HepG2 (cell line): ENCODE data around the gene ZNF316. TPM values are rescaled to one million over a fixed set of nuclear protein-coding genes. Genes with fewer than 3 reads are reported as not detected.

Source experiments
- ATAC-seq: fragments of 200-7000 bp; cut with Tn5 transposase; 3 replicates; pipeline ENCODE4 v1.9.1; 2020; ENCODE audit warnings: mild to moderate bottlenecking, moderate library complexity
- BruUV-seq: library from RNA; stranded (reverse); fragments of 400-500 nt; replicated peaks from 2 replicates; lab custom pipeline; 2021; lab: Mats Ljungman, UMichigan
- CTCF ChIA-PET: fragments of 300-600 bp; formaldehyde crosslinking; extraction: SDS; loops from one replicate; lab custom pipeline; 2021; ENCODE audit warnings: low total read pairs, inconsistent platforms, low intra/inter-chr PET ratio; lab: Yijun Ruan, JAX
- POLR2A ChIA-PET: fragments of 350-600 bp; sonication (Branson Sonifier 250); formaldehyde crosslinking; loops from one replicate; lab custom pipeline; 2020; ENCODE audit warnings: antibody characterized with exemption, inconsistent platforms; lab: Yijun Ruan, JAX
- DNase-seq: peaks from one replicate; pipeline ENCODE4 v3.0.0-alpha.2; 2015; ENCODE audit warnings: low spot score
- FAIRE-seq: peaks from 3 replicates; lab custom pipeline; 2011; peaks lifted over from hg19 to GRCh38; lab: Jason Lieb, UNC
- H2AFZ ChIP-seq: one replicate; pipeline ENCODE4 v1.6.1; 2011; ENCODE audit warnings: low read length, inconsistent platforms
- H3K27ac ChIP-seq: fragments of 300-600 bp; 3 replicates; pipeline ENCODE4 v1.8.0; 2011; ENCODE audit warnings: mixed run types, mild to moderate bottlenecking, mixed read lengths, low read length, inconsistent platforms; ENCODE audit not compliant: insufficient read depth; ENCODE audit errors: extremely low read length
- H3K27me3 ChIP-seq, 2 experiments: fragments of 200-600 bp in 1 of 2; 2 replicates in 1 of 2; 3 replicates in 1 of 2; pipeline versions ENCODE4 v1.6.0 to v1.8.0; 2011; ENCODE audit warnings: low read length in 2 of 2, mild to moderate bottlenecking in 2 of 2, moderate library complexity in 2 of 2, inconsistent platforms in 1 of 2; ENCODE audit not compliant: insufficient read depth in 2 of 2, control insufficient read depth in 1 of 2
- H3K36me3 ChIP-seq, 2 experiments: fragments of 200-600 bp in 1 of 2; replicated peaks in 1 of 2; 2 replicates in 1 of 2; 3 replicates in 1 of 2; pipeline versions ENCODE4 v1.5.1 to v1.8.0; 2011; ENCODE audit warnings: low read length in 2 of 2, inconsistent platforms in 1 of 2; ENCODE audit not compliant: insufficient read depth in 2 of 2, control insufficient read depth in 1 of 2
- H3K4me1 ChIP-seq: 2 replicates; pipeline ENCODE4 v1.5.1; 2012; ENCODE audit warnings: low read length, inconsistent platforms; ENCODE audit not compliant: insufficient read depth
- H3K4me2 ChIP-seq: 2 replicates; pipeline ENCODE4 v1.6.0; 2011; ENCODE audit warnings: low read depth, low read length, inconsistent platforms
- H3K4me3 ChIP-seq, 3 experiments: fragments of 200-600 bp in 1 of 3; sonication (generic), shearing (Covaris generic) in 1 of 3; replicated peaks in 1 of 3; 2 replicates each; pipeline ENCODE4 v1.5.1; 2011 to 2016; ENCODE audit warnings: low read length in 3 of 3, inconsistent platforms in 2 of 3, low read depth in 2 of 3, mild to moderate bottlenecking in 2 of 3, control low read depth in 1 of 3, mixed read lengths in 1 of 3; ENCODE audit not compliant: insufficient read depth in 1 of 3
- H3K79me2 ChIP-seq: one replicate; pipeline ENCODE4 v1.6.1; 2011; ENCODE audit warnings: low read length, inconsistent platforms; ENCODE audit not compliant: insufficient read depth
- H3K9ac ChIP-seq: 2 replicates; pipeline ENCODE4 v1.6.0; 2011; ENCODE audit warnings: mild to moderate bottlenecking, low read depth, low read length, inconsistent platforms; ENCODE audit not compliant: insufficient read depth
- H3K9me3 ChIP-seq: 2 replicates; pipeline ENCODE4 v1.5.1; 2012; ENCODE audit warnings: mild to moderate bottlenecking, low read length
- H4K20me1 ChIP-seq: 2 replicates; pipeline ENCODE4 v1.6.0; 2011; ENCODE audit warnings: inconsistent platforms, mild to moderate bottlenecking, low read length, moderate library complexity; ENCODE audit not compliant: insufficient read depth
- ATRX ChIP-seq: sonication (generic); formaldehyde crosslinking; IDR thresholded peaks from 2 replicates; pipeline ENCODE4 v1.4.0; 2020; ENCODE audit warnings: missing genetic modification reagents, borderline replicate concordance
- CCAR2 ChIP-seq: fragments of 200-400 bp; formaldehyde crosslinking; optimal IDR thresholded peaks from 2 replicates; pipeline ENCODE3; 2018; ENCODE audit warnings: low read depth, mild to moderate bottlenecking, low read length, moderate library complexity
- GATAD1 ChIP-seq: IDR thresholded peaks from 2 replicates; pipeline ENCODE4 v1.6.1; 2016; ENCODE audit warnings: missing genetic modification reagents, missing compliant biosample characterization
- HHEX ChIP-seq: IDR thresholded peaks from 2 replicates; pipeline ENCODE4 v1.6.1; 2016; ENCODE audit warnings: control low read depth
- MYNN ChIP-seq: sonication (generic); formaldehyde crosslinking; IDR thresholded peaks from 2 replicates; pipeline ENCODE4 v1.4.0; 2020; ENCODE audit warnings: mild to moderate bottlenecking, low read depth, missing genetic modification reagents
- RFX3 ChIP-seq: IDR thresholded peaks from 2 replicates; pipeline ENCODE4 v1.6.1; 2016; ENCODE audit warnings: missing biosample characterization, missing genetic modification reagents
- ZMAT3 ChIP-seq: sonication (generic); formaldehyde crosslinking; conservative IDR thresholded peaks from 2 replicates; pipeline ENCODE4 v1.7.0; 2021; ENCODE audit warnings: missing genetic modification reagents
- ZNF564 ChIP-seq: sonication (generic); formaldehyde crosslinking; IDR thresholded peaks from 2 replicates; pipeline ENCODE4 v1.8.1; 2023; ENCODE audit warnings: mild to moderate bottlenecking, missing genetic modification reagents
- WGBS: methylation state at CpG from one replicate; pipeline ENCODE4 v1.1.6; 2017; ENCODE audit warnings: low lambda C conversion rate; 5-methylcytosine and 5-hydroxymethylcytosine counted together
- in situ Hi-C: cut with HindIII; loops from 2 replicates; pipeline ENCODE4 v1.10.0; 2017; ENCODE audit warnings: low pct_unique_long_range_greater_than_20kb; ENCODE audit not compliant: extremely low pct_ligation_motif_present
- intact Hi-C: fragments of 100-400 bp; cut with micrococcal nuclease; formaldehyde crosslinking; loops from one replicate; pipeline ENCODE4 v1.10.0; 2022; ENCODE audit not compliant: unreplicated experiment
- polyA plus RNA-seq, 8 experiments: library from polyadenylated mRNA; depleted of rRNA in 3 of 8; stranded (reverse) in 7 of 8; unstranded in 1 of 8; fragments of >200 nt; fragmentation: Illumina TruSeq in 4 of 8; extraction: Trizol in 4 of 8; gene quantifications; 2 replicates each; pipeline versions ENCODE4 v1.2.1 to v1.2.3, GENCODE V29; 2011 to 2016; ENCODE audit warnings: low read depth in 4 of 8, missing spikeins in 1 of 8, mixed read lengths in 1 of 8; ENCODE audit not compliant: insufficient read depth in 1 of 8
- total RNA-seq, 5 experiments: library from RNA; depleted of rRNA; stranded (reverse); fragments of >200 nt; fragmentation: Illumina TruSeq; extraction: Trizol; gene quantifications; 2 replicates each; pipeline ENCODE4 v1.2.3, GENCODE V29; 2016; ENCODE audit warnings: low read depth in 1 of 5
- TF ChIP-seq, protein P1 (sequence below): sonication (generic); formaldehyde crosslinking; IDR thresholded peaks from 2 replicates; pipeline ENCODE4 v1.8.0; 2023; ENCODE audit warnings: mild to moderate bottlenecking, missing genetic modification reagents
- TF ChIP-seq, protein P2 (sequence below): sonication (generic); formaldehyde crosslinking; IDR thresholded peaks from one replicate; pipeline ENCODE4 v1.5.1; 2020; ENCODE audit warnings: mild to moderate bottlenecking, missing genetic modification reagents; ENCODE audit errors: not compliant biosample characterization
- TF ChIP-seq, protein P3 (sequence below): sonication (generic); formaldehyde crosslinking; IDR thresholded peaks from 2 replicates; pipeline ENCODE4 v1.4.0; 2020; ENCODE audit warnings: missing genetic modification reagents, mild to moderate bottlenecking, borderline replicate concordance
- TF ChIP-seq, protein P4 (sequence below): sonication (generic); formaldehyde crosslinking; IDR thresholded peaks from 2 replicates; pipeline ENCODE4 v1.5.1; 2020; ENCODE audit warnings: mild to moderate bottlenecking, missing genetic modification reagents, borderline replicate concordance

The ZNF316 gene
- total and polyA plus RNA-seq, 2 of the 13 experiments (the other 11 are each of a cell fraction or from before 2014, with no cell fraction given): 4.3 to 9.9 TPM

DNA sequence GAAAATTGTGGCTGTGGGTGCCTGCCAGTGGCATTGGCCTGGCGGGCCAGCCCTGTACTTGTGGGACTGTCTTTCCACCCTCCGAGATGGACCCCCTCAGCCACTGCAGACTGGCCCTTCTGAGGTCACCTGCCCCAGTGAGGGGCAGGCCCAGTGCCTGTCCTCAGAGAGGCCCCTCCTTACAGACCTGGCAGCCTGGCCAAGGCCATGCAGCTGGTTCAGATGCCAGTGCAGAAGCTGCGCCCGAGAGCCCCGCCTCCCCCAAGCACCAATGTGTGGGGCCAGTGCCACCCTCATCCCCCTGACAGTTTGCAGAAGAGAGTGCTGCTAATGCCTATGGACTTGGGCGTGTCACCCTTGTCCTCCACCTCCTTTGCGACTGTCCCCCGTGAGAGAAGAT is 10.0 kb downstream of the ZNF316 start:
- H3K27me3 ChIP-seq: no peaks in the 10 kb centered on the region
- ChIA-PET POLR2A (no interaction called here), CTCF (no interaction called here)
- H3K9me3 ChIP-seq: no peaks in the 10 kb centered on the region
- H3K79me2 ChIP-seq: no peaks in the 10 kb centered on the region
- no peaks in the 10 kb centered on the region for H3K4me1 ChIP-seq
- BruUV-seq: no TSS peak
- H3K27ac ChIP-seq: no peak overlapping the region
- FAIRE-seq (no peak), DNase-seq (no peak), ATAC-seq (no peak)
- H3K36me3 ChIP-seq: peaks cover 17 to 45% of the 10 kb centered on the region in 2 experiments; a peak in 4 of 5 replicates
- no peaks in the 10 kb centered on the region for H4K20me1 ChIP-seq
- H2AFZ ChIP-seq: no peak overlapping the region
- H3K9ac ChIP-seq: no peak overlapping the region
- intact Hi-C loops (no loop called here), in situ Hi-C loops (no loop called here)
- WGBS: 93% methylated on average over 3 of the region's 8 CpGs
- H3K4me2 ChIP-seq: no peak overlapping the region
- H3K4me3 ChIP-seq: no peak overlapping the region
- TF ChIP-seq CCAR2 (no peak), ATRX (CRISPR knock-in tag) (no peak), HHEX (no peak), MYNN (no peak), ZMAT3 (no peak), RFX3 (CRISPR knock-in tag) (no peak), GATAD1 (CRISPR knock-in tag) (no peak), ZNF564 (CRISPR knock-in tag) (no peak)
- TF ChIP-seq, protein P1, sequence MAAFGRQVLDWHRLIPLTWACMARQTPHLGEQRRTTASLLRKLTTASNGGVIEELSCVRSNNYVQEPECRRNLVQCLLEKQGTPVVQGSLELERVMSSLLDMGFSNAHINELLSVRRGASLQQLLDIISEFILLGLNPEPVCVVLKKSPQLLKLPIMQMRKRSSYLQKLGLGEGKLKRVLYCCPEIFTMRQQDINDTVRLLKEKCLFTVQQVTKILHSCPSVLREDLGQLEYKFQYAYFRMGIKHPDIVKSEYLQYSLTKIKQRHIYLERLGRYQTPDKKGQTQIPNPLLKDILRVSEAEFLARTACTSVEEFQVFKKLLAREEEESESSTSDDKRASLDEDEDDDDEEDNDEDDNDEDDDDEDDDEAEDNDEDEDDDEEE (CRISPR knock-in tag): no peak
- TF ChIP-seq, protein P2, sequence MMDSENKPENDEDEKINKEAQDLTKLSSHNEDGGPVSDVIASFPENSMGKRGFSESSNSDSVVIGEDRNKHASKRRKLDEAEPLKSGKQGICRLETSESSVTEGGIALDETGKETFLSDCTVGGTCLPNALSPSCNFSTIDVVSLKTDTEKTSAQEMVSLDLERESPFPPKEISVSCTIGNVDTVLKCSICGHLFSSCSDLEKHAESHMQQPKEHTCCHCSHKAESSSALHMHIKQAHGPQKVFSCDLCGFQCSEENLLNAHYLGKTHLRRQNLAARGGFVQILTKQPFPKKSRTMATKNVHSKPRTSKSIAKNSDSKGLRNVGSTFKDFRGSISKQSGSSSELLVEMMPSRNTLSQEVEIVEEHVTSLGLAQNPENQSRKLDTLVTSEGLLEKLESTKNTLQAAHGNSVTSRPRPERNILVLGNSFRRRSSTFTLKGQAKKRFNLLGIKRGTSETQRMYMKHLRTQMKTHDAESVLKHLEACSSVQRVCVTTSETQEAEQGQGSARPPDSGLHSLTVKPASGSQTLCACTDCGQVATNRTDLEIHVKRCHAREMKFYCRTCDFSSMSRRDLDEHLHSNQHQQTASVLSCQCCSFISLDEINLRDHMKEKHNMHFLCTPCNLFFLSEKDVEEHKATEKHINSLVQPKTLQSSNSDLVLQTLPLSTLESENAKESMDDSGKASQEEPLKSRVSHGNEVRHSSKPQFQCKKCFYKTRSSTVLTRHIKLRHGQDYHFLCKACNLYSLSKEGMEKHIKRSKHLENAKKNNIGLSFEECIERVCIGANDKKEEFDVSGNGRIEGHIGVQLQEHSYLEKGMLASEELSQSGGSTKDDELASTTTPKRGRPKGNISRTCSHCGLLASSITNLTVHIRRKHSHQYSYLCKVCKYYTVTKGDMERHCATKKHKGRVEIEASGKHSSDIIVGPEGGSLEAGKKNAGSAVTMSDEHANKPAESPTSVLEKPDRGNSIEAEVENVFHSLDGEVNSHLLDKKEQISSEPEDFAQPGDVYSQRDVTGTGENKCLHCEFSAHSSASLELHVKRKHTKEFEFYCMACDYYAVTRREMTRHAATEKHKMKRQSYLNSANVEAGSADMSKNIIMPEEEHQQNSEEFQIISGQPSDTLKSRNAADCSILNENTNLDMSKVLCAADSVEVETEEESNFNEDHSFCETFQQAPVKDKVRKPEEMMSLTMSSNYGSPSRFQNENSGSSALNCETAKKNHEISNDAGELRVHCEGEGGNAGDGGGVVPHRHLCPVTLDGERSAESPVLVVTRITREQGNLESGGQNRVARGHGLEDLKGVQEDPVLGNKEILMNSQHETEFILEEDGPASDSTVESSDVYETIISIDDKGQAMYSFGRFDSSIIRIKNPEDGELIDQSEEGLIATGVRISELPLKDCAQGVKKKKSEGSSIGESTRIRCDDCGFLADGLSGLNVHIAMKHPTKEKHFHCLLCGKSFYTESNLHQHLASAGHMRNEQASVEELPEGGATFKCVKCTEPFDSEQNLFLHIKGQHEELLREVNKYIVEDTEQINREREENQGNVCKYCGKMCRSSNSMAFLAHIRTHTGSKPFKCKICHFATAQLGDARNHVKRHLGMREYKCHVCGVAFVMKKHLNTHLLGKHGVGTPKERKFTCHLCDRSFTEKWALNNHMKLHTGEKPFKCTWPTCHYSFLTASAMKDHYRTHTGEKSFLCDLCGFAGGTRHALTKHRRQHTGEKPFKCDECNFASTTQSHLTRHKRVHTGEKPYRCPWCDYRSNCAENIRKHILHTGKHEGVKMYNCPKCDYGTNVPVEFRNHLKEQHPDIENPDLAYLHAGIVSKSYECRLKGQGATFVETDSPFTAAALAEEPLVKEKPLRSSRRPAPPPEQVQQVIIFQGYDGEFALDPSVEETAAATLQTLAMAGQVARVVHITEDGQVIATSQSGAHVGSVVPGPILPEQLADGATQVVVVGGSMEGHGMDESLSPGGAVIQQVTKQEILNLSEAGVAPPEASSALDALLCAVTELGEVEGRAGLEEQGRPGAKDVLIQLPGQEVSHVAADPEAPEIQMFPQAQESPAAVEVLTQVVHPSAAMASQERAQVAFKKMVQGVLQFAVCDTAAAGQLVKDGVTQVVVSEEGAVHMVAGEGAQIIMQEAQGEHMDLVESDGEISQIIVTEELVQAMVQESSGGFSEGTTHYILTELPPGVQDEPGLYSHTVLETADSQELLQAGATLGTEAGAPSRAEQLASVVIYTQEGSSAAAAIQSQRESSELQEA (CRISPR knock-in tag): no peak
- TF ChIP-seq, protein P3, sequence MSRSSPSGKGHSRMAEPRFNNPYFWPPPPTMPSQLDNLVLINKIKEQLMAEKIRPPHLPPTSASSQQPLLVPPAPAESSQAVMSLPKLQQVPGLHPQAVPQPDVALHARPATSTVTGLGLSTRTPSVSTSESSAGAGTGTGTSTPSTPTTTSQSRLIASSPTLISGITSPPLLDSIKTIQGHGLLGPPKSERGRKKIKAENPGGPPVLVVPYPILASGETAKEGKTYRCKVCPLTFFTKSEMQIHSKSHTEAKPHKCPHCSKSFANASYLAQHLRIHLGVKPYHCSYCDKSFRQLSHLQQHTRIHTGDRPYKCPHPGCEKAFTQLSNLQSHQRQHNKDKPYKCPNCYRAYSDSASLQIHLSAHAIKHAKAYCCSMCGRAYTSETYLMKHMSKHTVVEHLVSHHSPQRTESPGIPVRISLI (CRISPR knock-in tag): no peak
- TF ChIP-seq, protein P4, sequence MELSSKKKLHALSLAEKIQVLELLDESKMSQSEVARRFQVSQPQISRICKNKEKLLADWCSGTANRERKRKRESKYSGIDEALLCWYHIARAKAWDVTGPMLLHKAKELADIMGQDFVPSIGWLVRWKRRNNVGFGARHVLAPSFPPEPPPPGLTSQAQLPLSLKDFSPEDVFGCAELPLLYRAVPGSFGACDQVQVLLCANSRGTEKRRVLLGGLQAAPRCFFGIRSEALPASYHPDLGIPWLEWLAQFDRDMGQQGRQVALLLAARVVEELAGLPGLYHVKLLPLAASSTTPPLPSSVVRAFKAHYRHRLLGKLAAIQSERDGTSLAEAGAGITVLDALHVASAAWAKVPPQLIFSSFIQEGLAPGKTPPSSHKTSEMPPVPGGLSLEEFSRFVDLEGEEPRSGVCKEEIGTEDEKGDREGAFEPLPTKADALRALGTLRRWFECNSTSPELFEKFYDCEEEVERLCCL (CRISPR knock-in tag): no peak
